ENCODE results near the gene CHST13.
"Not testable (repeated sequence)": the region's sequence is repeated elsewhere in the genome, so short reads cannot be mapped to it uniquely, and the experiment has no call there.

CHST13 gene

GRCh38 chr3:126555795-126556636 lies 32.1 kb downstream of the CHST13 start:
- DNase-seq (ENCODE audit: low spot score), result no peak

- no peak for DNase-seq (ENCODE audit: low spot score)
Observed at GRCh38 chr3:126556637-126557414, 32.9 kb downstream of the CHST13 start.

DNA sequence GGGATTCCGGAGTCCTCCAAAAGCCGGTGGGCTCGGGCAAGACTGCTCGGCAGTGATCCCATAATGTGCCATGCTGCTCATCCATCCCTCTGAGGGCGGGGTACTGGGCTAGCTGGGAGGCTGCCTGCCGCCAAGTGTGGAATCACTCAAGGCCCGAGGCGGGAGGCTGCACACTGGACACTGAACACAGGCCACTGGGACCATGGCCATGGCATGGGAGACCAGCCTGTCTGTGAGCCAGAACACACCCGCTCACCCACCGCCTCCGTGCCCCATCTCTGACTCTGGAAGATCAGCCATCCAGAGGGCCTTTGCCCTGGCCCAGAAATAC lies 33.4 kb downstream of the CHST13 start:
- DNase-seq (ENCODE audit: low spot score), result no peak

DNA sequence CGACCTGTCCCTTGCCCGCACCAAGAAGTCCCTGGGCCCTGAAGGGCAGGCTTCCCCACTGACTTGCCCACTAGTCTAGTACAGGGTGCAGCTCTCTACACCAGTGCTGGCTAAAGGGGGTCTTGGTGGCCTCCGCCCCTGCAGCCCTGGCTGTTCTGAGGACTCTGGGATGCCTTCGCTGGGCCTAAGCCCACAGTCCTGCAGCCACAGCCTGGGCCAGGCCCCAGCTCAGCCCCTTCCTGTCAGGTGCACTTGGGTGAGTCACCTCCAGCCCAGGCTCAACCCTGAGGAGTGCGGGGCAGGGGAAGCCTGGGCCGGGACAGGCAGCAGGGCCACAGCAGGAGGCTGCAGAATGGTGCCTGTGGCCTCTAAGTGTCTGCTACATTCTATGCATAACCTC lies 33.8 kb downstream of the CHST13 start:
- no peak for DNase-seq (ENCODE audit: low spot score)

- no peak for DNase-seq (ENCODE audit: low spot score)
Observed at GRCh38 chr3:126558336-126559071, 34.5 kb downstream of the CHST13 start, which contains the start of gene C3orf22. Gene C3orf22, minus strand, starts transcription at chr3:126558932. Its CDS starts 5,542 bp downstream, at chr3:126553390.

DNA sequence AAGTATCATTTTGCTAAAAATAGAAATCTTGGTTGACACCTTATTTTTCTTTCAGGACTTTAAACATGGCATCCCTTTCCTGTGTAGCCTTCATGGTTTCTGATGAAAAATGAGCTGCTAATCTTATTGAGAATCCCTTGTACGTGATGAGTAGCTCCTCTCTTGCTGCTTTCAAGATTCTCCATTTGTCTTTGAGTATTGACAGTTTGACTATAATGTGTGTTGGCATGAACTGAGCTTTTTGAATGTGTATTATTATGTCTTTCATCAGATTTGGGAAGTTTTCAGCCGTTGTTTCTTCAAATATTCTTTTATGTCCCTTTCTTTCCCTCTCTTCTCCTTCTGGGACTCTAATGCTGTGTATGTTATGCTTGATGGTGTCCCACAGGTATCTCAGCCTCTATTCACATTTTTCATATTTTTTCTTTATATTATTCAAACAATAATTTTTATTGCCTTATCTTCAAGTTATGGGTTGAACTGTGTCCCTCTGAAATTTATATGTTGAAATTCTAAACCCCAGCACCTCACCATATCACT lies 38.9 kb downstream of the CHST13 start:
- no peak for DNase-seq (ENCODE audit: low spot score)

GRCh38 chr3:126567696-126568438 lies 43.9 kb downstream of the CHST13 start:
- no peak for DNase-seq (ENCODE audit: low spot score)

GRCh38 chr3:126568776-126569342 lies 44.9 kb downstream of the CHST13 start:
- no peak for DNase-seq (ENCODE audit: low spot score)

GRCh38 chr3:126569390-126569975 lies 45.5 kb downstream of the CHST13 start:
- DNase-seq (ENCODE audit: low spot score), result no peak

DNA sequence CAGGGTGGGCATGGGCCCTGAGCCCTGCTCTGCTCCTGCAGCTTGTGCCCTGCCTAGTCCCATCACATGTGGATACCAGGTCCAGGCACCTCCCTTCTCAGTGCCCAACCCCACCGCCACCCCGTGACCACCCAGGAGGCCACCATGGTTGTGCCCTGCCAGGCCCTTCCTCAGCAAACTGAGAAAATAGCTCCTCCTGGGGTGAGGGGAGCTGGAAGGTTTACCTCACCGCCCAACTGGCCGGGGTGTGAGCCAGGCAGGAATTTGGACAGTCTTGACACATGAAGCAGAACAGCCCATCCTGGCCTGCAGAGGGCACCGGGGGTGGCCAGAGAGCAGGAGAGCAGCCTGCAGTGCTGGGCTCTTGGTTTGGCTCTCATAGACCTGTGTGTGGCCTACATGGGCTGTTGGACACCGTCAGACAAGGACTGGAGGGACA lies 46.2 kb downstream of the CHST13 start:
- no peak for DNase-seq (ENCODE audit: low spot score)

DNA sequence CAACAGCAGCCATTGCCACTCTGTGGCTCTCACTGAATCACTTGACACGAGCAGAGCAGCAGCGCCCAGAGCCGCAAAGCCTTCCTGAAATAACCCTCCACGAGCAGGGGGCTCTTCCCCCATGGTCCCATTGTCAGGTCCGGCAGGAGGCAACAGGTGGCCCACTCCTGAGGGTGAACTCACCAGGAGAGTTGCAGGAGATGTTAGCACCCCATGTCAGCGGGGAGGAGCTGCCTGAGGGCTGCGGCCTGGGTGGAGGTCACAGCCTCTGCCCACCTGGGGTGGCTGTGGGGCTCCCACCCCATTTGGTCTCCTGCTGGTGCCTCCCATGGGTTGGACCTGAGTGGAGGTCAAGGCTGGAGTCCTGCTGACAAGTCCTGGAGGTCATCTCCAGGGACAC lies 47.1 kb downstream of the CHST13 start:
- no peak for DNase-seq (ENCODE audit: low spot score)

- no peak for DNase-seq (ENCODE audit: low spot score)
Observed at GRCh38 chr3:126573492-126574117, 49.6 kb downstream of the CHST13 start.

- no peak for DNase-seq (ENCODE audit: low spot score)
Observed at GRCh38 chr3:126577261-126577660, 53.3 kb downstream of the CHST13 start.

DNA sequence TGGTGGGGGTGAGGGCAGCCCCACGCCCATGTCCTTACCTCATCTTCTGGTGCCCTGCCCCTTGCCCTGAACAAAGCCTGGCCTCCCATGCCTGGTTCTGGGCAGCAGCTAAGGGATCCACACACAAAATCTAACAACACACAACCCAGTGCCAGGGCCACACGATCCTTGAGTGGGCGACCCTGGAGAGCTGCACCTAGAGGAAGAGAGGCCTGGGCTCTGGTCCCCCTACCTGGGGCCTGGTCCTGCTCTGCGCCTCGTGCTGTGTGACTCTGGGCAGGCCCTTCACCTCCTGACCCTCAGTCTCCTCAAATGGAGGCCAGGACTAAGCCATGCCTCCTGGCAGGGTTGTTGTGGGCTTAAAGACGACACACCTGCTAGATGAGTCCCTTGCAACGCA lies 54.7 kb downstream of the CHST13 start:
- no peak for DNase-seq (ENCODE audit: low spot score)

DNA sequence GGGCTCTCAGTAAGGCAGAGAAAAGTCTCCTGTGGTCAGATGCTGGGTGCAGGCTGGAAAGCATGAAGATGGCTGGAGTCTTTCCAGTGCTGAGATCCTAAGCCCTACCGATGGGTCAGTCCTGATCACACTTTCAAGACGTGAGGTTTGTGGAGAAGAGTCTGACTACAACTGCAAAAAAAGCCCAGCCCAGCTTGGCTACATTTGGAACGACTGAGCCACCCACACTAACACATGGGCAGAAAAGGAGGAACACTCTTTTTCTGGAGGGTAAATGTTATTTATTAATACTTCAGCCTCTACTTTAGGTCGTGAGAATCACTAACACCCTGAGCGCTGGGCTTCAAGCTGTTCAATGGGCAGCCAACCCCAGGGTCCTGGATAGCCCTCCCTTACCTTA lies 56.8 kb downstream of the CHST13 start:
- no peak for DNase-seq (ENCODE audit: low spot score)

DNA sequence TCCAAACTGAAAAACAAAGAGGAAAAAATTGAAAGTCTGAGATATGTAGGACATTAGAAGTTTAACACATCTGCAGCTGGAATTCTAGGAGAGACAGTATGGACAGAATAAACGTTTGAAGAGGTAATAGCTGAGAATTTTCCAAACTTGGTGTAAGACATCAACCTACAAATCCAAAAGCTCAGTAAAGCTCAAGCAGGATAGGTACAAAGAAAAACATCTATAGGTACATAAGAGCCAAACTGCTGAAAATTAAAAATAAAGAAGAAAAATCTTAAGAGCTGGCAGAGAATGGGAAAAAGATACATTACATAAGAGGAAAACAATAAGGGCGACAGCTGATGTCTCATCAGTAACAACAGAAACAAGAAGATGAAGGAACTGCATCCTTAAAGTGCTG lies 57.6 kb downstream of the CHST13 start:
- no peak for DNase-seq (ENCODE audit: low spot score)

DNA sequence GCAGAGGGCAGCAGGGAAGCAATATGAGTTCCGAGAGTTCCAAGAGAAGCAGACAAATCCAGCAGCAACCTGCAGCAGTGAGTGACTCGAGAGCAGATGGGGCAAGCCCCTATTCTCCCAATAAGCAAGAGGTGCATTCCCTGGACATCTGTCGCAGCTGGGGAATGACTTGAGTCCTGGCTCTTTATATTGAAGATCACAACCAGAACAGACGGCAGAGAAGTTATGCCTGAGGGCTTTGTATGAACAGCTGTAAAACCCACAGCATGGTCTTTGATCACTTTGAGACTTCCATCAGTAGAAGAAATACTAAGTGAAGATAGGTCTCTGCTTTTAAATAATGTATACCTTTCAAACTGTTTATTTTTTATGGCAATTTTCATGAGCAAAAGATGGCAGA lies 58.4 kb downstream of the CHST13 start:
- no peak for DNase-seq (ENCODE audit: low spot score)

DNA sequence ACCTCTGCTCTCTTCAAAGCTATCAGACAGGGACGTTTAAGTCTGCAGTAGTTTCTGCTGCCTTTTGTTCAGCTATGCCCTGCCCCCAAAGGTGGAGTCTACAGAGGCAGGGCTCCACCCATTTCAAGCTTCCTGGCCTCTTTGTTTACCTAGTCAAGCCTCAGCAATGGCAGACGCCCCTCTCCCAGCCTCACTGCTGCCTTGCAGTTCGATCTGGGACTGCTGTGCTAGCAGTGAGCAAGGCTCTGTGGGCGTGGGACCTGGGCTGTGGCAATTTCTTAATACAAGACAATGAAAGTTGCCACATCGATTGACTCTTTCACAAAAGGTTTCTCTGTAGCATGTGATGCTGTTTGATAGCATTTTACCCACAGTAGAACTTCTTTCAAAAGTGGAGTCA lies 67.6 kb downstream of the CHST13 start:
- not testable (repeated sequence) for DNase-seq (ENCODE audit: low spot score)

Data from putamen (tissue), 1 donor.